Stomach (tissue), 9 donors: ENCODE measurements around the gene CFAP57. TPM values are rescaled to one million over a fixed set of nuclear protein-coding genes. Genes with fewer than 3 reads are reported as not detected.

Experiments used
- DNase-seq, 2 donors: peaks; one replicate each; pipeline versions ENCODE4 v3.0.0 to v3.0.0-alpha.2; 2013 to 2019
- H3K27ac ChIP-seq, 5 donors: fragments of 200-600 bp in 4 of 5; sonication (generic) in 4 of 5; one replicate each; pipeline ENCODE4 v1.5.1; 2013 to 2019; ENCODE audit warnings: mild to moderate bottlenecking in 1 of 5, moderate library complexity in 1 of 5
- H3K27me3 ChIP-seq, 3 donors: fragments of 200-600 bp; sonication (generic); one replicate each; pipeline ENCODE4 v1.5.1; 2017 to 2019; ENCODE audit warnings: mixed run types in 1 of 3
- H3K36me3 ChIP-seq, 4 donors: fragments of 200-600 bp; sonication (generic); 1 replicate in 3 of 4; 2 replicates in 1 of 4; pipeline ENCODE4 v1.5.1; 2016 to 2019
- H3K4me1 ChIP-seq, 4 donors: fragments of 200-600 bp; sonication (generic); one replicate each; pipeline ENCODE4 v1.5.1; 2016 to 2019
- H3K4me3 ChIP-seq, 4 donors: fragments of 200-600 bp; sonication (generic) in 3 of 4; one replicate each; pipeline ENCODE4 v1.5.1; 2016 to 2019; ENCODE audit warnings: mild to moderate bottlenecking in 1 of 4
- H3K9me3 ChIP-seq, 4 donors: fragments of 200-600 bp; sonication (generic); one replicate each; pipeline ENCODE4 v1.5.1; 2016 to 2019
- EP300 ChIP-seq: sonication (generic); formaldehyde crosslinking; IDR thresholded peaks from one replicate; pipeline ENCODE4 v1.6.1; 2017; ENCODE audit warnings: antibody characterized with exemption
- POLR2A ChIP-seq, 4 donors: fragments of 450-650 bp; IDR thresholded peaks; one replicate each; pipeline ENCODE4 v1.6.1; 2016; ENCODE audit warnings: antibody characterized with exemption in 4 of 4, control low read depth in 2 of 4, mild to moderate bottlenecking in 1 of 4, moderate library complexity in 1 of 4
- POLR2AphosphoS5 ChIP-seq, 3 donors: sonication (generic); formaldehyde crosslinking; IDR thresholded peaks; one replicate each; pipeline ENCODE4 v1.6.1; 2016; ENCODE audit warnings: antibody characterized with exemption in 3 of 3
- whole genome bisulfite sequencing, 5 donors: extraction: QIAGEN DNeasy Blood & Tissue Kit in 3 of 5; methylation state at CpG; one replicate each; pipeline versions ENCODE4 v1.1.5 to v1.1.7; 2013 to 2018; 5-methylcytosine and 5-hydroxymethylcytosine counted together
- intact Hi-C: fragments of 100-400 bp; cut with DNase I; formaldehyde crosslinking; loops from one replicate; pipeline ENCODE4 v1.15.1; 2023; ENCODE audit warnings: low total_unique reads
- polyA plus RNA-seq, 3 donors: library from polyadenylated mRNA; stranded (reverse); fragments of 200-250 nt; gene quantifications; one replicate each; pipeline ENCODE4 v1.2.3, GENCODE V29; 2013
- total RNA-seq, 5 donors: library from RNA; depleted of rRNA; stranded (reverse); fragments of >200 nt; gene quantifications; one replicate each; pipeline versions ENCODE4 v1.1.0 to v1.2.3, GENCODE V29; 2014 to 2016
- TF ChIP-seq, protein P1 (sequence below), 7 experiments: fragments of 450-650 bp in 4 of 7; fragments of 200-600 bp in 3 of 7; sonication (generic) in 3 of 7; IDR thresholded peaks; one replicate each; pipeline ENCODE4 v1.5.1; 2016 to 2019; ENCODE audit warnings: antibody characterized with exemption in 7 of 7, control low read depth in 2 of 7, mild to moderate bottlenecking in 1 of 7
- donor health status: healthy with polysubstance abuse.
- donor health status: Bipolar disorder and iron deficiency.
- donor health status: healthy.

The CFAP57 gene
- total and polyA plus RNA-seq, 8 donors = 0.08 to 1.4 (median 0.15) TPM; not detected in 3

DNA sequence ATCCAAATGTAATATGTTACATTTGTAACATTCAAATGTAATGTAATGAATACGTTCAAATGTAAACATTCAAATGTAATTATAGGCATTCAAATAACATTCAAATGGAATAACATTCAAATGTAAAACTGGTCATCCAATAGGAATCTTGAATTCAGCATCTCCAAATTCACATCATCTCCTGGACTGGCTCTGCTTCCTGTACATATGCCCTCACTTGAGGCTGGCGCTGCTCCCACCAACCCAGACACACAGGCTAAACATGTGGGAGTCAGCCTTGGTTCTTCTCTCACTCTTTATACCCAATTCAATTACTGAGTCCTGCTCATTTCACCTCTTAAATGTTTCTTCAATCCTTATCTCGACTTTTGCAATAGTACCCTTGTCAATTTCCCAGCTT, 7.0 kb upstream of the CFAP57 start:
- Histone ChIP-seq H3K4me3 (no peak overlapping the region), H3K36me3 (peaks cover 36 to 78% (median 76%) of the 10 kb centered on the region in 4 donors), H3K4me1 (peaks cover 0 to under 1% (median 0%) of the 10 kb centered on the region in 4 donors), H3K9me3 (no peaks in the 10 kb centered on the region), H3K27ac (no peak overlapping the region), H3K27me3 (no peaks in the 10 kb centered on the region)
- no peak for TF ChIP-seq POLR2A (IDR thresholded peaks at IDR 0.05)
- no peak for TF ChIP-seq POLR2AphosphoS5 (IDR thresholded peaks at IDR 0.05)
- no peak for TF ChIP-seq EP300
- no peak for DNase-seq
- intact Hi-C loops = no loop called here
- WGBS, 5 donors = 83 to 92% (median 86%) methylated on average over 3 of the region's 3 CpGs

DNA sequence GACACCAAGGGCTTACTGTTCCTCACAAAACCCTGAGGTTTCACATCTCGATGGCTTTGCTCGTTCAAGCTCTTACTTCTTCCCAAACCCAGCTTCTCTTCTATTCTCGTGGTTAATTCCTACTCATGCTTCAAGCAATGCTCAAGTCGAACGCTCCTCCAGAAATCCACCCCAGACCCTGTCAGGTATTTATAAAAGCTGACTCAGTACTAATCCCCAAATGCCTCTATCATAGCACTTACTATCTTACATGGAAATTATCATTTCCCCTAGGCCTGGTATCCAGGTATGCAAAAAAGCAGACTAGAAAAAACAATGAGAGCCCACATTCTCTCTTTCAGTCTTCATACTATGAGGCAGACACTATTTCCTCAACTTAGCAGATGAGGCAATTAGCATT, 6.4 kb upstream of the CFAP57 start:
- intact Hi-C loops = no loop called here
- Histone ChIP-seq H3K4me1 (peaks cover 2 to 7% (median 3%) of the 10 kb centered on the region in 4 donors), H3K9me3 (no peaks in the 10 kb centered on the region), H3K27me3 (no peaks in the 10 kb centered on the region), H3K36me3 (peaks cover 36 to 83% (median 79%) of the 10 kb centered on the region in 4 donors), H3K4me3 (no peak overlapping the region), H3K27ac (no peak overlapping the region)
- TF ChIP-seq, protein P1, sequence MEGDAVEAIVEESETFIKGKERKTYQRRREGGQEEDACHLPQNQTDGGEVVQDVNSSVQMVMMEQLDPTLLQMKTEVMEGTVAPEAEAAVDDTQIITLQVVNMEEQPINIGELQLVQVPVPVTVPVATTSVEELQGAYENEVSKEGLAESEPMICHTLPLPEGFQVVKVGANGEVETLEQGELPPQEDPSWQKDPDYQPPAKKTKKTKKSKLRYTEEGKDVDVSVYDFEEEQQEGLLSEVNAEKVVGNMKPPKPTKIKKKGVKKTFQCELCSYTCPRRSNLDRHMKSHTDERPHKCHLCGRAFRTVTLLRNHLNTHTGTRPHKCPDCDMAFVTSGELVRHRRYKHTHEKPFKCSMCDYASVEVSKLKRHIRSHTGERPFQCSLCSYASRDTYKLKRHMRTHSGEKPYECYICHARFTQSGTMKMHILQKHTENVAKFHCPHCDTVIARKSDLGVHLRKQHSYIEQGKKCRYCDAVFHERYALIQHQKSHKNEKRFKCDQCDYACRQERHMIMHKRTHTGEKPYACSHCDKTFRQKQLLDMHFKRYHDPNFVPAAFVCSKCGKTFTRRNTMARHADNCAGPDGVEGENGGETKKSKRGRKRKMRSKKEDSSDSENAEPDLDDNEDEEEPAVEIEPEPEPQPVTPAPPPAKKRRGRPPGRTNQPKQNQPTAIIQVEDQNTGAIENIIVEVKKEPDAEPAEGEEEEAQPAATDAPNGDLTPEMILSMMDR (IDR thresholded peaks at IDR 0.05) = no peak
- TF ChIP-seq POLR2AphosphoS5 (IDR thresholded peaks at IDR 0.05) = no peak
- no peak for TF ChIP-seq EP300
- TF ChIP-seq POLR2A (IDR thresholded peaks at IDR 0.05) = no peak
- 95 to 99% (median 98%) methylated on average over 5 of the region's 5 CpGs for WGBS, 5 donors
- DNase-seq = no peak

- no peak for DNase-seq
- Histone ChIP-seq H3K27me3 (peaks cover 0 to 4% (median 0%) of the 10 kb centered on the region in 3 donors), H3K4me3 (peak overlapping the region; percentile 60 to 97 (median 74)), H3K36me3 (peaks cover 19 to 42% (median 41%) of the 10 kb centered on the region in 4 donors), H3K9me3 (no peaks in the 10 kb centered on the region), H3K4me1 (peaks cover 14 to 23% (median 18%) of the 10 kb centered on the region in 4 donors), H3K27ac (peak overlapping the region in 4 of 5 donors; percentile 35 to 74 (median 54))
- intact Hi-C loops = no loop called here
- 12 to 33% (median 19%) methylated on average over 13 to 17 of the region's 17 CpGs for WGBS, 5 donors
- TF ChIP-seq, protein P1 (IDR thresholded peaks at IDR 0.05) = no peak
- TF ChIP-seq POLR2A (IDR thresholded peaks at IDR 0.05) (no peak), POLR2AphosphoS5 (IDR thresholded peaks at IDR 0.05) (no peak), EP300 (no peak)
Measured at GRCh38 chr1:43171312-43171875, 736 bp upstream of the CFAP57 start.

DNA sequence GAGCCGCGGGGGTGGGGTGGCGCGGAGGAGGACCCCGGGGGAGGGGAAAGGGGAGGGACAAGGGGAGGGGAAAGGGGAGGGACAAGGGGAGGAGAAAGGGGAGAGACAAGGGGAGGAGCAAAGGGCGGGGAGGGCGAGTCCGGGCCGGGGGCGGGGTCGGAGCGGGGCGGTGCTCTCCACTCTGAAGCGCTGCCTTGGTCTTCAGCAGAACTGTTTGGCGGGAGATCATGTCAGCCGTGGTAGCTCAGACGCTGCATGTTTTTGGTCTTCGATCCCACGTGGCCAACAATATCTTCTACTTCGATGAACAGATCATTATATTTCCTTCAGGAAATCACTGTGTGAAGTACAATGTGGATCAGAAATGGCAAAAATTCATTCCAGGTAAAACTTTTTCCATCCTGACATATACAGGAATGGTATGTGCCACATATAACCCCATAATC, 420 bp downstream of the CFAP57 start:
- Histone ChIP-seq H3K27me3 (peaks cover 0 to 16% (median 4%) of the 10 kb centered on the region in 3 donors), H3K36me3 (peaks cover 15 to 31% (median 29%) of the 10 kb centered on the region in 4 donors), H3K4me3 (peak overlapping the region; percentile 60 to 97 (median 74)), H3K9me3 (no peaks in the 10 kb centered on the region), H3K4me1 (peaks cover 14 to 23% (median 18%) of the 10 kb centered on the region in 4 donors), H3K27ac (peak overlapping the region in 4 of 5 donors; percentile 35 to 74 (median 54))
- DNase-seq = peak; percentile 86 to 95
- intact Hi-C loops = no loop called here
- TF ChIP-seq, protein P1 (IDR thresholded peaks at IDR 0.05) = no peak
- no peak for TF ChIP-seq POLR2A (IDR thresholded peaks at IDR 0.05)
- TF ChIP-seq POLR2AphosphoS5 (IDR thresholded peaks at IDR 0.05) = peak in 1 of 3 donors; percentile 60
- TF ChIP-seq EP300 = no peak
- WGBS, 5 donors = 1 to 3% (median 1%) methylated on average over 13 to 20 of the region's 20 CpGs

GRCh38 chr1:43174873-43175272, 2.7 kb downstream of the CFAP57 start:
- Histone ChIP-seq H3K36me3 (peaks cover 0 to 7% (median 6%) of the 10 kb centered on the region in 4 donors), H3K27ac (no peak overlapping the region), H3K4me3 (no peak overlapping the region), H3K9me3 (no peaks in the 10 kb centered on the region), H3K4me1 (peaks cover 14 to 23% (median 18%) of the 10 kb centered on the region in 4 donors), H3K27me3 (peaks cover 0 to 20% (median 4%) of the 10 kb centered on the region in 3 donors)
- WGBS, 5 donors = 73 to 82% (median 80%) methylated on average over 2 of the region's 2 CpGs
- intact Hi-C loops = no loop called here
- TF ChIP-seq, protein P1 (IDR thresholded peaks at IDR 0.05) = no peak
- no peak for TF ChIP-seq POLR2AphosphoS5 (IDR thresholded peaks at IDR 0.05)
- DNase-seq = no peak
